Activated CD8-positive, alpha-beta memory T cell treated with anti-CD3 and anti-CD28 coated beads, Interleukin-2, amount 50 U/mL, for 24 hours (primary cell): ENCODE data around the gene MCOLN1.

Experiments
- DNase-seq: peaks from one replicate; pipeline ENCODE4 v3.0.0-alpha.2; 2020; ENCODE audit errors: extremely low read depth

MCOLN1 gene

DNA sequence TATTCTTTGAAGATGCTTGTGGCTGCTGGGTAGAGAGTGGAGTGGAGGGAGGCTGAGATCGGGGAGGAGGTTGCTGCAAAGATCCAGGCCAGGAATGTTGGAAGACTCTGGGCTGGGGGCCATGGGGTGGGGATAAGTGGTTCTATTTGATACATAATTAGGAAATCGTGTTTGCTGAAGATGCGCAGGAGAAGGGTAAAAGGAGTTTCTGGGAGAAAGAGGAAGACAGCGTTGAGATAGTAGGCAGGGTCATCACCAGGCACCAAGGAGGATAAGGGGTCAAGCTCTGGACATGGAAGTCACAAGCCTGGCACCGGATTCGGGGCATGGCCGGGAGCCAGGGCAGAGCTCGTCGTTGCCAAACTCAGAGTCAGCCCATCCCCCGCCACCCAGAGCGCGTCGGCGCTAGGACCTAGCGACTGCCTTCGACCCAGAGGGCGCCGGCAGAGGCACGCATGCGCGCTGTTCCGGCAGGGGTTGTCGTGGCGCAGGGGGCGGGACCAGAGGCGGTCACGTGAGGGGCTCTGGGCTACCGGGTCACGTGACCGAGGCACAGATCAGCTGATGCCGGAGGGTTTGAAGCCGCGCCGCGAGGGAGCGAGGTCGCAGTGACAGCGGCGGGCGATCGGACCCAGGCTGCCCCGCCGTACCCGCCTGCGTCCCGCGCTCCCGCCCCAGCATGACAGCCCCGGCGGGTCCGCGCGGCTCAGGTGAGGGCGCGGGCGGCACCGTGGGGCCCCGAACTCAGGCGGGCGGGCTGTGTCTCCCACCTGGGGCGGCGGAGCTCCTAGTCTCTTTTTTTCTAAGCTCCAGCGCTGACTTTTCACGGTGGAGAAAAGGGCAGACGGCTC lies at the start of gene MCOLN1:
MCOLN1 (plus strand) TSS at position 553 of the 851 bp plus-strand sequence; CDS start at position 680, 127 bp downstream.
- peak; percentile 97 for DNase-seq

DNA sequence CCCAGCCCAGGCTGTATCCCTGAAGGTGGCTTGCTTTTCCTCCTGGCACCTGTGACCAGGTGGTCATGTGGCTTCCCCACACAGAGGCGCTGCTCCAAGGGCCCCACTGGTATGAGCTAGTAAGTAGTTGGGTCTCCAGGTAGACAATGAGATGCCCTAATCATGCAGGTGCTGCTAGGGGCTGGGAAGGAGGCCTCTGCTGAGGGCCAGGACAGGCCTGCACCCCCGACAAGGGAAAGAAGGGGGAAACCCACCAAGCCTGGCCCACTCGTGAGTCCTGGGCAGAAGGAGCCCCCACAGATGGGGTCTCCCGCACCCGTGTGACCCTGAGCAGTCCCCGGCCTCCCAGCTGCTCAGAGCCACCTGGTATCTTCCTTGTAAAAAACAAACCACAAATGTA lies 46.8 kb upstream of the MCOLN1 start:
- DNase-seq: no peak

DNA sequence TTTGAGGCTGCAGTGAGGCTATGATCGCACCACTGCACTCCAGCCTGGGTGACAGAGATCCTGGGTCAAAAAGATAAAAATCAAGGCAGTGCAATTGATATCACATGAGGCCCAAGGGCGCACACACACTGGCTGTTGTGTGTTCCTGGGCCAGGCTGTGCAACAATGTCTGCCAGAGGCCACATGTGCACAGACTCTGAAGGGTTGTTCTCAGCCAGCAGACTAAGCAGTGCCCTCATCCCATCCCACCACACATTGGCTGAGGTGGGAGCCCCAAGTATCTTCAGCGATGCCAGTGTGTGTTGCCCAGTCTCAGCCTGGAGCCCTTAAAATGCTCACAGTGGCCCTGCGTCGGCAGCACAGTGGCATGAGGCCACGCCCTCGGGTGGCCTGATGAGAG lies 46.2 kb upstream of the MCOLN1 start:
- DNase-seq: no peak

DNA sequence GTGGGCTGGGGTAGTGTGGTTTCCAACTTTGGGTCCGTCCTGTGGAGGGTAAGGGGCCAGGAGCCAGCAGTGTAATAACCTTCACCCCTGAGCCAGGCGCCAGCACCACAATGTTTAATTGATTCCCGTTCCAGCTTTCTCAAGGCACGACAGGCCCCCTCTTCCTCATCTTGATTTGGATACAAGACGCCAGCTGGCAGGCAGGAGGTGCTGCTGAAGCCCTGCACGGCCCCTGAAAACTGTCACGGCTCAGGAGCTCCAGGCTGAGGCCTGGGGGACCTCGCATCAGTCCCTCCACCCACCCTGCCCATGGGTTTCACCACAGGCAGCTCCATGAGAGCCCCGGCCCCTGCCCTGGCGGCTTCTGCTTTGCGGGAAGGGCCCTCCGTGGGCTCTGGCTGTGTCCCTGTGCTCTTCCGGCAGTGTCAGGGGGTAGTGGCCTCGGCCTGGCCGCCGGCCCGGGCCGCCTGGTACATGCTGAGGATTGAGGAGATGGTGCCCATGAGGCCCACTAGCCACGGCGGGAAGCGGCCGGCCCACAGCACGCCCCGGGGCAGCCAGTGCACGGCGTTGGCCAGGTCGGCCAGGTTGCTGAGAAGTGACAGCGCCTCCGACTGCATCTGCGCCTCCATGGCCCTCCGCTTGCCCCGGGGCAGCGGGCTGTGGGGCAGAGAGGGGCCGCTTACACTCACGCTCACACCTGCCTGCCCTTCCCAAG lies 45.5 kb upstream of the MCOLN1 start:
- DNase-seq: no peak

DNA sequence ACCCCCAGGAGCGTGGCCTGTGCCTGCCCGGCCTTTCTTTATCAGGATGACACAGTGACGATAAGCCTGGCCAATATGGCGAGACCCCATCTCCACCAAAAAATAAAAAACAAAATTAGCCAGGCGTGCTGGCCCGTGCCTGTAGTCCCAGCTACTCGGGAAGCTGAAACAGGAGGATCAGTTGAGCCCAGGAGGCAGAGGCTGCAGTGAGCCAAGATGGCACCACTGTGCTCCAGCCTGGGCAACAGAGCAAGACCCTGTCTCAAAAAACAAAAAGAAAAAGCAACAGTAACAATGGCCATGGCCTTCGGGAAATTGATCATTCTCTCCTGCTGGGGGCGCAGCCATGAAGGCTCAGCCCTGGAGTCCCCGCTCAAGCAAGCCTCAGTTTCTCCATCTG lies 44.7 kb upstream of the MCOLN1 start:
- DNase-seq: no peak

DNA sequence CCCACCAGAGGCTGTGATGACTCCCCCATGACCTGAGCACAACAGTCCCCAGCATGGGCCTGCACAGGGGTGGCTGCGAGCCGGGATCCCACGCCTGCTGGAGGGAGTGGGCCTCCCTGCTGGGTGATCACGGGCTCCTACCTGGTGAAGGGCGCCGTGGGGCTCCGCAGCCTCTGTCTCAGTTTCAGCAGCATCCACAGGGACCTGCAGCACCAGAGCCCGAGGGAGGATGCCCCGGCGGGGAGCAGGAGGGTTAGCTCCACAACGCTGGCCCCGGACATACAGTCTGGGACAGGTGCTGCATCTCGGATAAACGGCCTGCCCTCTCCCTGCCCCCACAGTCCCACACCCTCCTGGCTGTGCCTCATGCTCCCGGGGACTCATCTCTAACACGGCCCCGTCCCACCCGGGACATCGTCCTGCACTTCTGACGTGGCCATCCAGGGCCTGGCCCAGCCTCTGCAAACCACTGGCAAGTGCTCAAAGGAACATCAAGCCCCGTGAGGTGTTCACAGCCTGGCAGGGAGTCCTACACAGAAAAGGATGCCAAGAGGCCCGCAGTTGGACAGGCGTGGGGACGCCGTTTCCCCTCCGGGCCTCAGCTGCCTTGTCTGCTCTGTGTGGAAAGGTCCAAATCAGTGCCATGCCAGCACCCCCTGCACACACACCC lies 44.1 kb upstream of the MCOLN1 start:
- DNase-seq: no peak

DNA sequence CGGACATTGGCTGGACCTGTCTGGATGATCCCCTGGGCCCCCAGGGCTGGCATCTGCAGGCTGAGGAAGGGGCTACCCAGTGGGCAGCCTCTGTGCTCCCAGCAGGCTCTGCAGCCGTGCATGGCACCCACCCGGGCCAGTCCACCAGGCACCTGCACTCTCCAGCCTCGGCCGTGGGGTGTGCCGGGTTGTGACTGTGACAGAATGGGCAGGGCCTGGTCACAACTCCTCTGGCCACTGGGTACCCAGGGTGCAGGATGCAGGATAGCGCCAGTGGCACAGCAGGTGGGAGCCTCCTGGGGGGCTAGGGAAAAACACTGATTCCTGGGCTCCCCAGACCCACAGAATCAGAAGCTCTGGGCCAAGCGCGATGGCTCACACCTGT lies 43.6 kb upstream of the MCOLN1 start:
- DNase-seq: no peak

DNA sequence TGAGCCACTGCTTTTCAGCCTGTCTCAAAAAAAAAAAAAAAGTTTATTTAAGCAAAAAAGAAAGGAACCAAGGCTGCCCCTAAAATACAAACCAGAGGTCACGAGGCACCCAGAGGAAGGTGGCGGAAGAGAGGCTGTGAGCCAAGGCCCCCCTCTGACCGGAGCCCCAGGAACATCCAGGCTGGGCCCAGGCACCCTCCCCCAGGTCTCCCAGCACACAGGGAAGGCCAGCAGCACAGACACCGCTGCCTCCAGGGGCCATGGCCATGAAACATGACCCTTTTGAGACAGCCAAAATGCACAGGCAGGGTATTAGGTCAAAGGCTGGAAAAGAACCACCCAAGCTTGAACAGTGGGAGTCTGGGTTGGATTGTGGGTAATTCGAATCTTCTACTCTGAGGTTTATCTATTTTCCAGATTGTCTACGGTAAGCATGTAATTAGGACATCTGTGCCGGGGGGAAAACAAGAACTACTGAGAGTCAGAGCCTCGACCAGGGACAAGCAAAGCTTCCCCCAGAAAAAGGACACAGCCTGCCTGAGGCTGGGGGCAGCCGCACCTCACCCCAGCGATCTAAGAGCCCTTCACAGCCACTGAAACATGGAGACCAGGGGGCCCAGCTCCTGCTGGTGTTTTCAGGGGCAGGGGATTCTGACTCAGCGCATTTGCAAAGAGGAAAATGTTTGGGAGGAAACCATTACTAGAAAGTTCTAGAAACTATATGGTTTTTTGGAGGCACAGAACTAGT lies 42.0 kb upstream of the MCOLN1 start:
- no peak for DNase-seq

DNA sequence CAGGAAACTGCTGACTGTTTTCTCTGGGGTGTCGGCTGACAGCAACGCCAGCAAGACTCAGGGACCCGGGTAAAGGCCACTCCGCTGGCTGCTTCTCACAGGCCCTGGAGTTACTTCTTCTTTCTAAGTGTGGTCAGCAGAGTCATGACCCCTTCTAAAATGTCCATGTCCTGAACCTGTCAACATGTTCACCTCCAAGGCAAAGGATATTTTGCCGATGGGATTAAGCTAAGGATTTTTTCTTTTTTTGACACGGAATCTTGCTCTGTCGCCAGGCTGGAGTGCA lies 41.5 kb upstream of the MCOLN1 start:
- no peak for DNase-seq

DNA sequence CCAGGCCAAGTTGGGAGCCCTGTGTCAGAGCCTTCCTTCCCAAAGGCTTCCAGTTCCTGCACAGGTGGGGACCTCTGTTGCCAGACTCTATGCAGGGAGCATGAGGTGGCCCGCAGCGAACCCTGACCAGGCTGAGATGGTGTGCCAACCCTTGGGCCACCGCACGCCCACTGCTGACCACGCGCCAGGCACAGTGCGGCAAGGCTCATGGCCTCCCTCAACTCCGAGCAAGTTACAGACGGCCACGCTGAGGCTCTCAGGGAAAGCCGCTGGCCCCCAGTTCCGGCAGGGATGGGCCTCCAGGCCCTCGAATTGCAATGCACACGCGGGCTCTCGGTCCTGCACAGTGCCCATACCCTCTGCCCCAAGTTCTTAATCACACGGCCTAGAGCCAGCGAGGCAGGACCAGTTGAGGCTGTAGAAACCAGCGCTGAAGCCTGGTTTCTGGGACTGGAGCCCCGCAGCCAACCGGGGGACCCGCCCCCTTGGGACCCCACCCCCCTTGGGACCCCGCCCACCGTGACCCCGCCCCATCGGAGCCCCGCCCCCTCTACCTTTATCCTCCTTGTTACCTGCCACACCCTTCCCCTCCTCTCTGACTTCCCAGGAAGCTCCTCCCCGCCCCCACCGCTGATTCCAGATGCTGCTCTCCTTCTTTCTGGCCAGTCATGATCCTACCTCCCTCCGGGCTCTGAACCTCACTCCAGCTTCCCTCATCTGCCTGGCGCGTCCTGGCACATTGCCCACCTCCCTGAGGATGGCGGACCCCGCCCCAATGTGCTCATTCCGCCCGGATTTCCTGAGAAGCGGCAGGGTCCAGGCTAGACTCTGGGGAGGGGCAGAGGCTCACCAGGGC lies 39.6 kb upstream of the MCOLN1 start:
- no peak for DNase-seq

DNA sequence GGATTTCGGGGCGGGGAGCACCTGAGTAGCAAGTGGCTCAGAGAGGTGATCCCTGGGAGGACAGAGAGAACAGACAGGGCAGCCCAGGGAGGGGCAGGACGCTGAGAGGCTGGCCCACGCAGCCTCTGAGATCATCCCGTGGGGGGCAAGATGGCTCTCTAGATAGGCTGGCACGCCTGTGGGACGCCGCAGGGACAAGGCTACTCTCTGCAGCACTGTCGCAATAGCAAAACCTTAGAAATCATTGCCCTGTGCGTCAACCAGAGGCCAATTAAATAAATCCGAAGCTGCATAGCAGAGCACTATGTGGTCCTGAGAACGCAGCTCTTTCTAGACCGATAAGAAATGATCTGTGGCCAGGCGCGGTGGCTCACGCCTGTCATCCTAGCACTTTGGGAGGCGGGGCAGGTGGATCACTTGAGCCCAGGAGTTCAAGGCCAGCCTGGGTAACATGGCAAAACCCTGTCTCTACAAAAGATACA lies 38.7 kb upstream of the MCOLN1 start:
- DNase-seq: no peak

DNA sequence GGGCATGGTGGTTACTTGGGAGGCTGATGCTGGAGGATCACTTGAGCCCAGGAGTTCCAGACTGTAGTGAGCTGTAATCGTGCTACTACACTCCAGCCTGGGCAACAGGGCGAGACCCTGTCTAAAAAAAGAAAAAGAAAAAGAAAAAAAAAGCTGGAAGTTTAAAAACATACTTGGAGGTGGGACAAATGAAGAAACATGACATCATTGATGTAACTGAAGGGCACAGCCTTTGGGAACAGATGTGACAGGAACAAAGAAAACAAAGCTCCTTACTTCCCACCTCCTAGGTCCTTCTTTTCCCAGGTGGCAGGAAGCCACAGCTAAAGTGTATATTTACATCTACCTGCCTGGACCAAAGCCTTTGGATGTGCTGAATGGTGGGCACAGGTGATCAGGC lies 35.5 kb upstream of the MCOLN1 start:
- no peak for DNase-seq

DNA sequence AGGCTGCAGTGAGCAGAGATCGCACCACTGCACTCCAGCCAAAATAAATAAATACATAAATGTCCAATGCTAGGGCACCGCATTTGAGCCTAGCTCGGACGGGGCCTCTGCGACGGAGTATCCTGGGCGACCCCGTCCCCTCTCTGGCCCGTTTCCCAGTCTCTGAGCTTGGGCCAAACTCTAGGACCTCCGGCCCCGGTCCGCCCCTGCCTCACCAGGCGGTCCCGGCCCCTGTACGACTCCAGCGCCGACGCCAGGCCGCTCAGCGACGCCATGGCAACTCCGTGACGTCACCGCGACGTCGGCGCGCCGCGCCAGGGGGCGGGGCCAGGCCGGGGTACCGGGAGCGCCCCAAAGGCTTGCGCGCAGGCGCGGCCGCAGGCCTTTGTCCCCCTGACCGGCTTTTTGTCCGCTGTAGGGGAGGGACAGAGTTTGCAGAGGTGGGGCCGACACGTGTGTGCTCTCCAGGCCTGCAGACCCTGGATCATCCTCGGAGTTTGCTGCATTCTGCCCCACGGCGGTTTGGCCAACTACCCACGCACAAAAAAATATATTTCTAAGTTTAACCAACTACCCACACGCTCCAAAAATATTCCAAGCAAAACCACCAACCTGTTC lies 33.6 kb upstream of the MCOLN1 start, which contains the start of gene PEX11G:
PEX11G (minus strand) TSS at position 300 of the 618 bp plus-strand sequence; CDS start at position 275, 25 bp downstream.
- peak; percentile 65 for DNase-seq

DNA sequence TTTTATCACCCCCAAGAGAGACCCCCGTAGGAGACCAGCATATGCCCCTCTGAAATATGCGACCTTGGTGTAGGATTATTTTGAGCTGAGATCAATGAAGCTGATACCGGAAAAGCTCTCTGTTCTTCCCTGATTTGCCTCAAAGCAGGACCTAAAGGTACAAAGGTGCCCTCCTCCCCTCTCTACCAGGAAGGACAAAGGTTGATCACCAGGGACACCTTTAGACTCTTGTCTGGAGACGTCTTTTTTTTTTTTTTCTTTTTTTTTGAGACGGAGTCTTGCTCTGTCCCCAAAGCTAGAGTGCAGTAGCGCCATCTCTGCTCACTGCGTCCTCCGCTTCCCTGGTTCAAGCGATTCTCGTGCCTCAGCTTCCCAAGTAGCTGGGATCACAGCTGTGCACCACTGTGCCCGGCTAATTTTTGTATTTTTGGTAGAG lies 32.8 kb upstream of the MCOLN1 start:
- DNase-seq: no peak

DNA sequence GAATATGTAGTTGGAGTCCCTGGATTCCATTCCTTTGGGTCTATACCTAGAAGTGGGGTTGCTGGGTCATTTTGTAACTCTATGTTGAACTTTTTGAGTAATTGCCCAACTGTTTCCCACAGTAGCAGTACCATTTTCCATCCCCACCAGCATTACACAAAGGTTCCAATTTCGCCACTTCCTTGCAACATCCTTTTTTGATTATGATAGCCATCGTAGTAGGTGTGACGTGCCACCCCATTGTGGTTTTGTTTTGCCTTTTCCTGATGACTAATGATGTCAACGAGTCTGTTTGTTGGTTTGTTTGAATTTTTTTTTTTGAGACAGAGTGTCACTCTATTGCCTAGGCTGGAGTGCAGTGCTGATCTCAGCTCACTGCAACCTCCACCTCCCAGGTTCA lies 30.3 kb upstream of the MCOLN1 start:
- DNase-seq: no peak

DNA sequence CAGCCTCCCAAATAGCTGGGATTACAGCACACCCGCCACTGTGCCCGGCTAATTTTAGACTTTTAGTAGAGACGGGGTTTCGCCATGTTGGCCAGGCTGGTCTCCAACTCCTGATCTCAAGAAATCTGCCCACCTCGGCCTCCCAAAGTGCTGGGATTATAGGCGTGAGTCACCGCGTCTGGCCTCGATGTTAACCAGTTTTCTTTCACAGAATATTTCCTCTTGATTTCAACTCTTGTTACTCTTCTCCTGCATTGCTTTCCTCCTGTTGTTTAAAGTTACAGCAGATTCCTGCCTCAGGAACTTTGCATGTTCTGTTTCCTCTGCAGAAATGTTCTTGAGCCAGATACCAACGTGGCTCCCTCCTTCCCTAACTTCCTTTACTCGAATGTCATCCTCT lies 29.9 kb upstream of the MCOLN1 start:
- DNase-seq: no peak

DNA sequence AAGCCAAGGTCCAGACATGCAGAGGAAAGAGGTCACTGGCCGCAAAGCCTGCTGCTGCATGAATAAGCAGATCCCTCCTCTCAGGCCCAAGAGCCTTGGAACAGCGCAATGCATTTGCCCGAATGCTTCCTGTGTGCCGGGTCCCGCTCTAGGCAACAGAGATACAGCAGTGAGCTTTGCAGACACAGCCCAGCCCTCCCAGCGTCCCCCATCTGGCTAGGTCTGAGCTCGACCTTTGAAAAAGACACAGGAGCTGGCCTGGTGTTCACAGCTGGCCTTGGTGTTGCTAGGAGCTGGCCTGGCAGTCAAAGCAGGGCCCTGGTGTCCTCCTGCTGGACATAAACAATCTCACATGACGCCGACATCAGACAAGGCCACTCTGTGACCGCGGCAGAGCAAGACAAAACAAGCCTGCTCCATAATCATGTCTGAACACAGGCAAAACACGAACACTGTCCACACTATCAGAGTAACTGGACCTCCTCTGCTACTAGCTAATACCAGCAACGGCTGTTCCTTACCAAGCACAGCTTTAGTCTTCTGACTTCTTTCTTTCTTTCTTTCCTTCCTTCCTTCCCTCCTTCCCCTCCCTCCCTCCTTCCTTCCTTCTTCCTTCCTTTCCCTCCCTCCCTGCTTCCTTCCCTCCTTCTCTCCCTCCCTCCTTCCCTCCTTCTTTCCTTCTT lies 27.9 kb upstream of the MCOLN1 start:
- DNase-seq: no peak

DNA sequence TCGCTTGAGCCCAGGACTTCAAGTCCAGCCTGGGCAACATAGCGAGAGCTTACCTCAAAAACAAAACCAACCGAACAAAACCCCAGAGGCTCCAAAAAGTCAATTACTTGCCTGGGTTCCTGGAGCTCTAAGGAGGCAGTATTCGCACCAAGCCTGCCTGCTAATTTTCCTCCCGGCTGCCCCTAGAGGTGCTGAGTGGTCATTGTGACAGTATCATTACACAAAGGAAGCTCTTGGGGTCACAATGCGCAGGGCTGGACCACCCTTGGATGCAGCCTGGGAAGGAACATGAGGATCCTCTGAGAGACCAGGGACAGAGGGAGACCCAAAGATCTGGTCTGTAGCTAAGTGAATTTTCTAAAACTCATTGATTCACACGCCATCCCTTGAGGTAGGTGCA lies 25.1 kb upstream of the MCOLN1 start:
- no peak for DNase-seq

DNA sequence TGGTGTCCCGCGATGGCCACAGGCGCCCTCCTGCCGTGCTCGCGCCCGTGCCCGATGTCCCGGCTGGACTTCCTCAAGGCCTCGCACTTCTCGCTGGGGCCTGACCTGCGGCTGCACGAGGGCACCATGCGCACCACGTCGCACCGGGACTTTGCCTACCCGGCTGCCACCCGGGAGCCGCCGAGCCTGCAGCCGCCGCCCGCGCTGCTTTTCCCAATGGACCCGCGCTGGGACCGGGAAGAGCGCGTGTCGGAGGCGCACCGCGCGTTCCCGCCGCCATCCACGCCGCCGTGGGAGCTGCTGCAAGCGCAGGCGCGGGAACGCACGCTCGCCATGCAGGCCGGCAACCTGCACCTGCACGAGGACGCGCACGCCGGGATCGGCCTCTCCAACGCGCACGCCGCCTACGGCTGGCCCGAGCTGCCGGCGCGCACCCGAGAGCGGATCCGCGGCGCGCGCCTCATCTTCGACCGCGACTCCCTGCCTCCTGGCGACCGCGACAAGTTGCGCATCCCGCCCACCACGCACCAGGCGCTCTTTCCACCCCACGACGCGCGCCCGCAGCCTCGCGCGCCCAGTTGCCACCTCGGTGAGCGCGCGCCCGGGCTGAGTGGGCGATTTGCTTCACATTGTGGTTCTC lies 21.5 kb upstream of the MCOLN1 start:
- DNase-seq: no peak
